ENCODE measurements around the gene LCN12. TPM values are rescaled to one million over a fixed set of nuclear protein-coding genes. Genes with fewer than 3 reads are reported as not detected.

The LCN12 gene
- total RNA-seq, 2 donors from 2014 or later = 0.27 TPM; not detected in 1

DNA sequence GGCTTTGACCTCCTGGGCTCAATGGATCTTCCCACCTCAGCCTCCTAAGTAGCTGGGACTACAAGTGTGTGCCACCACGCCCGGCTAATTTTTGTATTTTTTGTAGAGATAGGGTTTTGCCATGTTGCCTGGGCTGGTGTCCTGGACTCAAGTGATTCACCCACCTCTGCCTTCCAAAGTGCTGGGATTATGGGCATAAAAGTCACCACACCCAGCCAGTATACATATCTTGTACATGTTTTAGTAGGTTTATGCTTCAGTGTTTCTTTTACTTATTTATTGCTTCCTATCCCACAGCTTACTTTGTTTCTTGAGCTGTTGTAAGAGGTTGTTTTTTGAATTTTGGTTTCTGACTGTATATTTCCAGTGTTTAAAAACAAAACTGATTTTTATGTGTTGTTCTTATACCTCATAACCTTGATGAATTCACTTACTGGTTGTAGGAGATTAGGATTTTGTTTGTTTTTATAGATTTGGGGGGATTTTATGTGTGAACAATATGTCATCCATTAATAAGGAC is 20.4 kb upstream of the LCN12 start:
- Histone ChIP-seq H3K4me3 (no peak overlapping the region), H3K9me3 (no peaks in the 10 kb centered on the region), H3K36me3 (no peaks in the 10 kb centered on the region), H3K4me1 (ENCODE audit: control insufficient read depth in 1 of 2, low read depth in 2 of 2) (peaks cover 3 to 14% of the 10 kb centered on the region in 2 donors), H3K27ac (no peak overlapping the region), H3K27me3 (replicated peaks; ENCODE audit: insufficient read depth) (no peaks in the 10 kb centered on the region)
- TF ChIP-seq, protein P1, sequence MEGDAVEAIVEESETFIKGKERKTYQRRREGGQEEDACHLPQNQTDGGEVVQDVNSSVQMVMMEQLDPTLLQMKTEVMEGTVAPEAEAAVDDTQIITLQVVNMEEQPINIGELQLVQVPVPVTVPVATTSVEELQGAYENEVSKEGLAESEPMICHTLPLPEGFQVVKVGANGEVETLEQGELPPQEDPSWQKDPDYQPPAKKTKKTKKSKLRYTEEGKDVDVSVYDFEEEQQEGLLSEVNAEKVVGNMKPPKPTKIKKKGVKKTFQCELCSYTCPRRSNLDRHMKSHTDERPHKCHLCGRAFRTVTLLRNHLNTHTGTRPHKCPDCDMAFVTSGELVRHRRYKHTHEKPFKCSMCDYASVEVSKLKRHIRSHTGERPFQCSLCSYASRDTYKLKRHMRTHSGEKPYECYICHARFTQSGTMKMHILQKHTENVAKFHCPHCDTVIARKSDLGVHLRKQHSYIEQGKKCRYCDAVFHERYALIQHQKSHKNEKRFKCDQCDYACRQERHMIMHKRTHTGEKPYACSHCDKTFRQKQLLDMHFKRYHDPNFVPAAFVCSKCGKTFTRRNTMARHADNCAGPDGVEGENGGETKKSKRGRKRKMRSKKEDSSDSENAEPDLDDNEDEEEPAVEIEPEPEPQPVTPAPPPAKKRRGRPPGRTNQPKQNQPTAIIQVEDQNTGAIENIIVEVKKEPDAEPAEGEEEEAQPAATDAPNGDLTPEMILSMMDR (IDR thresholded peaks at IDR 0.05) = no peak
- no peak for DNase-seq (ENCODE audit: low spot score)
- ATAC-seq (ENCODE audit: insufficient number of reproducible peaks, low FRiP score, low read depth) = no peak

DNA sequence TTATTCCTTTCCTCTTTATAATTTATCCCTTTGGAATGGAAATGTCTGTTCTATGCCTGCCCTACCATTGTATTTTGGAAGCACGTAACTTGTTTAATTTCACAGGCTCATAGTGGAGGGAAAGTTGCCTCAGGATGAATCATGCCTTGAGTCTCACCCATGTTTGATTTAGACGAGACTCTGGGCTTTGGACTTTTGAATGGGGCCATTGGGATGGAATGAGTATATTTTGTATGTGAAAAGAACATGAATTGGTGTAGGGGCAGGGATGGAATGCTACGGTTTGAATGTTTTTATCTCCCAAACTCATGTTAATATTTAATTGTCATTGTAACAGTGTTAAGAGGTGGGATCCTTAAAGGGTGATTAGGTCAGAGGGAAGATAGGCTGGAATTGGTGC is 17.8 kb upstream of the LCN12 start:
- DNase-seq (ENCODE audit: low spot score) (no peak), ATAC-seq (ENCODE audit: insufficient number of reproducible peaks, low FRiP score, low read depth) (no peak)
- H3K27ac ChIP-seq = no peak overlapping the region
- no peaks in the 10 kb centered on the region for H3K9me3 ChIP-seq
- TF ChIP-seq, protein P1 (IDR thresholded peaks at IDR 0.05) = no peak
- H3K36me3 ChIP-seq = peaks cover 1% of the 10 kb centered on the region
- peaks cover 3 to 12% of the 10 kb centered on the region in 2 donors for H3K4me1 ChIP-seq (ENCODE audit: control insufficient read depth in 1 of 2, low read depth in 2 of 2)
- no peaks in the 10 kb centered on the region for H3K27me3 ChIP-seq (replicated peaks; ENCODE audit: insufficient read depth)
- no peak overlapping the region for H3K4me3 ChIP-seq

DNA sequence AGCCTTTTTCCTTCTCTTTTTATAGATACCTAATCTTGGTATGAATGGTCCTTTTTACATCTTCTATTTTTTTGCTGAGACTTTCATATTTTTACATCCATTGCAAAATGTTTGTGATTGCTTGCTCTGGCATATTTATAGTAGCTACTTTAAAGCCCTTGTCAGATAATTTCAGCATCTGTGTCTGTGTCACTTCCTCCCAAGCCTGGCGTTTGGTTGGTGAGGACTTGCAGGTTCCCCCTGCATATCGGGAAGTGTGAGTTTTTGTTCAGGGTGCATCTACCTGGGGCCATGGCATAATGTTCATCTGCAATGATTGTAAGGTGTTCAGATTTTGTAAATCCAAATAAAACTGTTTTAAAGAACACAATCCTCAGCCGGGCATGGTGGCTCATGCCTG is 16.4 kb upstream of the LCN12 start:
- H3K27me3 ChIP-seq (replicated peaks; ENCODE audit: insufficient read depth) = no peaks in the 10 kb centered on the region
- no peak for DNase-seq (ENCODE audit: low spot score)
- H3K9me3 ChIP-seq = no peaks in the 10 kb centered on the region
- ATAC-seq (ENCODE audit: insufficient number of reproducible peaks, low FRiP score, low read depth) = no peak
- no peak overlapping the region for H3K27ac ChIP-seq
- peaks cover 13% of the 10 kb centered on the region for H3K36me3 ChIP-seq
- peaks cover 0 to 9% of the 10 kb centered on the region in 2 donors for H3K4me1 ChIP-seq (ENCODE audit: control insufficient read depth in 1 of 2, low read depth in 2 of 2)
- TF ChIP-seq, protein P1 (IDR thresholded peaks at IDR 0.05) = no peak
- H3K4me3 ChIP-seq = no peak overlapping the region

DNA sequence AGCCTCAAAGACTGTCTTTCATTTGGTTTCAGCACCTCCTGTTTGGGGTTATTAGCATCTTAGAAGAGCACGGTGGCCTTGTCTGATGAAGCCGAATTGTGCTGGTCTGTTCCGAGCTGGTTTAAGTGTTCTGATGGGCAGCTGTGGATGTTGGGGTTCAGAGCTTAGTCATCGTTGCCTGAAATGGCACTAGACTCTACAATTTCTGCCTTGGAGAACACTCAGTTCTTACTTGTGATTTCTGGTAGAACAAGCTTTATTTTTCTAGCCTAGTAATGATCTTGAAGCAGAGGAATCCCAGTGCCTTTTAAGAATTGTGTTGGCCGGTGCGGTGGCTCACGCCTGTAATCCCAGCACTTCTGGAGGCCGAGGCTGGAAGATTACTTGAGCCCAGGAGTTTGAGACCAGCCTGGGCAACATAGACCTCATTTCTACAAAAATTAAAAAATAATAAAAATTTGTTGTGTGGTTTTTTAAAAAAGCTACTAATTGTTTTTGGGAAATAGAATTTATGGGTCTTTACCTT is 15.4 kb upstream of the LCN12 start:
- no peak for DNase-seq (ENCODE audit: low spot score)
- H3K4me3 ChIP-seq = no peak overlapping the region
- H3K27me3 ChIP-seq (replicated peaks; ENCODE audit: insufficient read depth) = no peaks in the 10 kb centered on the region
- H3K4me1 ChIP-seq (ENCODE audit: control insufficient read depth in 1 of 2, low read depth in 2 of 2) = peaks cover 0 to 11% of the 10 kb centered on the region in 2 donors
- no peak for ATAC-seq (ENCODE audit: insufficient number of reproducible peaks, low FRiP score, low read depth)
- H3K36me3 ChIP-seq = peaks cover 22% of the 10 kb centered on the region
- TF ChIP-seq, protein P1 (IDR thresholded peaks at IDR 0.05) = no peak
- H3K9me3 ChIP-seq = no peaks in the 10 kb centered on the region
- H3K27ac ChIP-seq = no peak overlapping the region

DNA sequence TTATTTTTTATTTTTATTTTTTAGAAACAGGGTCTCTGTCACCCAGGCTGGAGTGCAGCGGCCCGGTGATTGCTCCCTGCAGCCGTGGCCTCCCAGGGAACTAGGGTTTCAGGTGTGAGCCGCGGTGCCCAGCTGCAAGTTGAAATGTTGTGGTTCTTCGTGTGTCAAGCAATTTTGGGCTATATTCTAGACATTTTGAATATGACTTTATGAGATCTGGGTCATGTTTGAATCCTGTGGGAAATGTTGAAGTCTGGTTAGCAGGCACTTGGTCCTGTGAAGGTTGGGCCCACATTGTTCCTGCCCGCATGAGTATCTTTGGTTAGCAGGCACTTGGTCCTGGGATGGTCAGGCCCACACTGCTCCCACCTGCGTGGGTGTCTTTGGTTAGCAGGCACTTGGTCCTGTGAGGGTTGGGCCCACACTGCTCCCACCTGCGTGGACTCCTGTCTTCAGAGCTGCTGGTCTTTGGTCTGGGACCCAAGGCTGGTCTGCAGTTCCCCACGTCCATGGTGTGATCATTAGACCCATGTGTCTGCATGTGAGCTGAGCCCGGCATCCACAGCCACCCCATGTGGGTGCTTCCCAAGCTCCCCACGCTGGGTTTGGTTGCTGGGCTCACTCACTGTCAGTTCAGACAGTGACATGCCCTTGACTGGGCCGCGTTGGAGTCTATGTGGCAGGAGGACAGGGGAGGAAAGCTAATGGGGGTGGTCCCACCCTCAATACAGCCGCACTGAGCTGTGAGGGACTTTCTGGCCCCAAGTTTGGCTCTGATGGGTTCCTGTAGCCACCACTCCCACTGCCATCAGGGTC is 14.7 kb upstream of the LCN12 start:
- H3K36me3 ChIP-seq = peaks cover 29% of the 10 kb centered on the region
- TF ChIP-seq, protein P1 (IDR thresholded peaks at IDR 0.05) = no peak
- DNase-seq (ENCODE audit: low spot score) (no peak), ATAC-seq (ENCODE audit: insufficient number of reproducible peaks, low FRiP score, low read depth) (no peak)
- H3K27me3 ChIP-seq (replicated peaks; ENCODE audit: insufficient read depth) = no peaks in the 10 kb centered on the region
- peaks cover 0 to 15% of the 10 kb centered on the region in 2 donors for H3K4me1 ChIP-seq (ENCODE audit: control insufficient read depth in 1 of 2, low read depth in 2 of 2)
- no peak overlapping the region for H3K4me3 ChIP-seq
- H3K27ac ChIP-seq = no peak overlapping the region
- H3K9me3 ChIP-seq = no peaks in the 10 kb centered on the region
